ENCODE measurements around the gene KLHL29.

DNA sequence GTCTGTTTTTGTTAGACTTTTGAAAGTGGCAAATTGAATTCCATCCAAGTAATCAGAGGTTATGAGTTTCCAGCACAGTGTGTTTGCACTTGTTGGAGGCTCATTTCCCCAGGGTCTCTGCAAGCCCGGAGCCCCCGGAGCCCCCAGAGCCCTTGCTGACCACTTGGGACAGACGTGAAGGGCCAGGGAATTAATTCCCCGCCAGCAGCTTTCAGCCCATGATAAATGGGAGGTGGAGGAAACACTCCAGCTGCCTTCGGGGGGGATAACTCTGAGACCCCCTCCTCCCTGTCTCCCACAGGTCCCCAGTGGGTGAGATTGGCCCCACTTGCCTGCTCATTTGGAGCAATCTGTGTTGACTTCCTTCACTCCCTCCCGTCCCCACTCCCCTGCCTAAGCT lies 79.2 kb downstream of the KLHL29 start:
- TF ChIP-seq MYC (IDR thresholded peaks at IDR 0.05; ENCODE audit: low read depth, low read length): no peak
- no peak for TF ChIP-seq POLR2A (IDR thresholded peaks at IDR 0.05; ENCODE audit: extremely low read depth, insufficient read length)
- TF ChIP-seq CTCF (IDR thresholded peaks at IDR 0.05; ENCODE audit: low read depth, low read length): no peak
- TF ChIP-seq, protein P1, sequence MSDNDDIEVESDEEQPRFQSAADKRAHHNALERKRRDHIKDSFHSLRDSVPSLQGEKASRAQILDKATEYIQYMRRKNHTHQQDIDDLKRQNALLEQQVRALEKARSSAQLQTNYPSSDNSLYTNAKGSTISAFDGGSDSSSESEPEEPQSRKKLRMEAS (IDR thresholded peaks at IDR 0.05; ENCODE audit: low read depth, low read length): no peak

Data from NB4 (cell line).